Forelimb muscle (tissue), 1 donor: ENCODE measurements around the gene HERPUD1. TPM values are rescaled to one million over a fixed set of nuclear protein-coding genes. Genes with fewer than 3 reads are reported as not detected.

Experiments
- polyA plus RNA-seq: library from polyadenylated mRNA; unstranded; fragments of 120-200 nt; gene quantifications from one replicate; pipeline ENCODE4 v1.2.1, GENCODE V29; 2013; ENCODE audit not compliant: insufficient read length

The HERPUD1 gene
- polyA plus RNA-seq, 1 donor: 66.3 TPM

Other genes with a start within 250 kb of the HERPUD1 start
- gene MT1X, start 249.7 kb upstream of the HERPUD1 start, polyA plus RNA-seq: 10.3 TPM
- 42.0 TPM for gene NUP93, start 202.0 kb upstream of the HERPUD1 start, polyA plus RNA-seq
- 0.11 TPM for gene SLC12A3, start 66.9 kb upstream of the HERPUD1 start, polyA plus RNA-seq
- 5.3 TPM for gene CETP, start 29.8 kb downstream of the HERPUD1 start, polyA plus RNA-seq
- gene NLRC5, start 57.4 kb downstream of the HERPUD1 start, polyA plus RNA-seq: 5.5 TPM
- 23.4 TPM for gene CPNE2, start 160.4 kb downstream of the HERPUD1 start, polyA plus RNA-seq